Measurements from ENCODE around the gene CD28. TPM values are rescaled to one million over a fixed set of nuclear protein-coding genes. Genes with fewer than 3 reads are reported as not detected.

CD28 gene
- total and polyA plus RNA-seq, 2 donors (not counting 3 experiments of a cell fraction or from before 2014, with no cell fraction given) = 0.15 TPM; not detected in 1

GRCh38 chr2:203739351-203739750 lies 32.9 kb downstream of the CD28 start:
- H2AFZ ChIP-seq (ENCODE audit: low read depth, low read length) = no peak overlapping the region
- FAIRE-seq (peak; percentile 43), DNase-seq (ENCODE audit: low read depth, low spot score) (no peak)
- H3K4me2 ChIP-seq (ENCODE audit: insufficient read depth, low read length) = no peak overlapping the region
- no peaks in the 10 kb centered on the region for H3K9me3 ChIP-seq (replicated peaks; ENCODE audit: control insufficient read depth, insufficient read depth, low read length)
- intact Hi-C loops (cut with micrococcal nuclease) (no loop called here), dilution Hi-C loops (cut with MboI; ENCODE audit: extremely low pct_ligation_motif_present, low sequenced_read_pairs) (no loop called here)
- BruUV-seq (replicated peaks) = no TSS peak
- H4K20me1 ChIP-seq (replicated peaks; ENCODE audit: control insufficient read depth, extremely low read depth, insufficient read depth, low read length) = no peaks in the 10 kb centered on the region
- H3K4me3 ChIP-seq (replicated peaks in 1 of 3; ENCODE audit: insufficient read depth in 1 of 3, low read depth in 1 of 3, low read length in 3 of 3) = no peak overlapping the region
- no peaks in the 10 kb centered on the region for H3K9me1 ChIP-seq (replicated peaks; ENCODE audit: control insufficient read depth, extremely low read depth, insufficient read depth, low read length)
- no peaks in the 10 kb centered on the region for H3K27me3 ChIP-seq (ENCODE audit: control insufficient read depth in 2 of 2, insufficient read depth in 2 of 2, low read length in 2 of 2)
- H3K9ac ChIP-seq (replicated peaks; ENCODE audit: extremely low read depth, insufficient read depth, low read length) = no peak overlapping the region
- no peak for TF ChIP-seq EZH2 (IDR thresholded peaks at IDR 0.05; ENCODE audit: borderline replicate concordance, low read depth, low read length, severe bottlenecking)
- no peak for TF ChIP-seq MAX (IDR thresholded peaks at IDR 0.05; ENCODE audit: insufficient read depth, insufficient read length)
- no peak for TF ChIP-seq CTCF (IDR thresholded peaks at IDR 0.05; ENCODE audit: extremely low read depth in 1 of 2, insufficient read depth in 1 of 2, low read depth in 1 of 2, low read length in 2 of 2)
- no peak for TF ChIP-seq JUN (IDR thresholded peaks at IDR 0.05; ENCODE audit: borderline replicate concordance, insufficient read depth, insufficient read length, low read depth)
- TF ChIP-seq GATA2 (IDR thresholded peaks at IDR 0.05; ENCODE audit: insufficient read depth, insufficient read length, low read depth, low read length) = no peak
- no peak for TF ChIP-seq POLR2AphosphoS5 (IDR thresholded peaks at IDR 0.05; ENCODE audit: insufficient read depth, low read depth, low read length)
- no peak for TF ChIP-seq FOS (IDR thresholded peaks at IDR 0.05; ENCODE audit: borderline replicate concordance, insufficient read depth, low read length)
- TF ChIP-seq POLR2A (IDR thresholded peaks at IDR 0.05; ENCODE audit: low read depth, low read length) = no peak
- no peak for TF ChIP-seq MYC (IDR thresholded peaks at IDR 0.05; ENCODE audit: low read depth, low read length)
- H3K79me2 ChIP-seq (ENCODE audit: control insufficient read depth, insufficient read depth, low read length) = no peaks in the 10 kb centered on the region
- ChIA-PET CTCF (interaction anchor here (1.4 to 1.6 kb wide), 2 partner anchors 9 to 11 kb away, joined by 4 read pairs; no protein-coding TSS in a partner anchor), POLR2A (interaction anchor here (0.7 kb wide), 1 partner anchor 51 kb away, joined by 6 read pairs; no protein-coding TSS in a partner anchor)
- peaks cover 6% of the 10 kb centered on the region for H3K4me1 ChIP-seq (ENCODE audit: control insufficient read depth, extremely low read depth, insufficient read depth, low read length)
- H3K27ac ChIP-seq (ENCODE audit: insufficient read depth, low read depth, low read length) = no peak overlapping the region
- no peaks in the 10 kb centered on the region for H3K36me3 ChIP-seq (ENCODE audit: control insufficient read depth in 2 of 2, extremely low read depth in 1 of 2, insufficient read depth in 2 of 2, low read length in 2 of 2)
